Common myeloid progenitor, CD34-positive (primary cell): ENCODE results near the gene PTPN1.
A peak's percentile ranks its signal among the peaks of the same experiment; 100 is the strongest.

Experiments used
- CTCF ChIA-PET: fragments of 350-600 bp; sonication (Branson Sonifier 250); formaldehyde crosslinking; loops from one replicate; lab custom pipeline; 2021; ENCODE audit warnings: antibody characterized with exemption; lab: Charles Lee
- POLR2A ChIA-PET: fragments of 350-600 bp; sonication (Branson Sonifier 250); formaldehyde crosslinking; loops from one replicate; lab custom pipeline; 2021; ENCODE audit warnings: antibody characterized with exemption; lab: Charles Lee
- DNase-seq, 3 donors: peaks; one replicate each; pipeline versions ENCODE4 v3.0.0 to v3.0.0-alpha.2; 2013
- H3K27ac ChIP-seq, 2 experiments: 1 replicate in 1 of 2; 2 replicates in 1 of 2; pipeline ENCODE4 v1.7.0; 2013; ENCODE audit warnings: inconsistent platforms in 2 of 2, low read length in 2 of 2, mild to moderate bottlenecking in 2 of 2, low read depth in 1 of 2, moderate library complexity in 1 of 2; ENCODE audit not compliant: severe bottlenecking in 2 of 2, insufficient read depth in 1 of 2, poor library complexity in 1 of 2
- H3K27me3 ChIP-seq, 5 experiments: replicated peaks in 2 of 5; 1 replicate in 3 of 5; 2 replicates in 2 of 5; pipeline versions ENCODE4 v1.6.1 to v1.7.0; 2013; ENCODE audit warnings: low read length in 4 of 5, mild to moderate bottlenecking in 2 of 5, moderate library complexity in 2 of 5, inconsistent platforms in 1 of 5; ENCODE audit not compliant: insufficient read depth in 5 of 5, control insufficient read depth in 4 of 5
- H3K36me3 ChIP-seq, 4 experiments: 1 replicate in 2 of 4; 2 replicates in 2 of 4; pipeline versions ENCODE4 v1.6.1 to v1.7.0; 2013; ENCODE audit warnings: low read length in 3 of 4, control low read depth in 1 of 4, mild to moderate bottlenecking in 1 of 4; ENCODE audit not compliant: control insufficient read depth in 4 of 4, insufficient read depth in 4 of 4
- H3K4me1 ChIP-seq, 4 experiments: 1 replicate in 3 of 4; 2 replicates in 1 of 4; pipeline versions ENCODE4 v1.6.1 to v1.7.1; 2013; ENCODE audit warnings: low read length in 3 of 4, mild to moderate bottlenecking in 3 of 4, control low read depth in 1 of 4, inconsistent platforms in 1 of 4, moderate library complexity in 1 of 4; ENCODE audit not compliant: control insufficient read depth in 4 of 4, insufficient read depth in 4 of 4; ENCODE audit errors: control extremely low read depth in 1 of 4
- H3K4me3 ChIP-seq, 7 experiments: 1 replicate in 4 of 7; 2 replicates in 3 of 7; pipeline versions ENCODE4 v1.5.1 to v1.7.0; 2013; ENCODE audit warnings: mild to moderate bottlenecking in 7 of 7, low read length in 6 of 7, moderate library complexity in 6 of 7, inconsistent platforms in 2 of 7, low read depth in 2 of 7, control low read depth in 1 of 7; ENCODE audit not compliant: insufficient read depth in 4 of 7, control insufficient read depth in 1 of 7; ENCODE audit errors: extremely low read depth in 1 of 7
- H3K9me3 ChIP-seq, 5 experiments: 1 replicate in 4 of 5; 2 replicates in 1 of 5; pipeline versions ENCODE4 v1.6.1 to v1.7.1; 2013; ENCODE audit warnings: low read length in 4 of 5, mild to moderate bottlenecking in 2 of 5, inconsistent platforms in 1 of 5, low read depth in 1 of 5, moderate library complexity in 1 of 5; ENCODE audit not compliant: control insufficient read depth in 4 of 5, insufficient read depth in 2 of 5; ENCODE audit errors: control extremely low read depth in 1 of 5
- WGBS: methylation state at CpG from one replicate; pipeline ENCODE4 v1.1.5; 2013; ENCODE audit not compliant: insufficient coverage; 5-methylcytosine and 5-hydroxymethylcytosine counted together

PTPN1 gene

DNA sequence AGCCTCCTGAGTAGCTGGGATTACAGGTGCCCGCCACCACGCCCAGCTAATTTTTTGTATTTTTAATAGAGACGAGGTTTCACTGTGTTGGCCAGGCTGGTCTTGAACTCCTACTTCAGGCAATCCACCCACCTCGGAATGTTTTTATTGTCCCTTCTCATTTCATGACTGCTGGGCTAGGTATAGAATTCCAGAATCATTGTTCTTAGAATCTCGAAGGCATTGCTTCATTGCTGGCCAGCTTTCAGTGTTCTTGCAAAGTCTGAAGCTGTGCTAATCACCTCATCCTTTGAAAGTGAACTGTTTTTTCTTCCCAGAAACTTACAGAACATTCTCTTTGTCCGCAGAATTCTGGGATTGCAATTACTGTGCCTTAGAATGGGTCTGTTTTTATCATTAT lies 49.0 kb downstream of the PTPN1 start:
- H3K27me3 ChIP-seq = no peaks in the 10 kb centered on the region
- DNase-seq = no peak
- POLR2A ChIA-PET = no interaction called here
- peaks cover 0 to 5% (median 1%) of the 10 kb centered on the region in 4 experiments for H3K4me1 ChIP-seq
- no peak overlapping the region for H3K27ac ChIP-seq
- WGBS = 100% methylated on average over 3 of the region's 6 CpGs
- H3K36me3 ChIP-seq = peaks cover 5 to 35% (median 25%) of the 10 kb centered on the region in 4 experiments
- CTCF ChIA-PET = interaction anchor here (0.7 to 55.4 kb wide), 6 partner anchors 10 to 47 kb away, joined by 3 to 906 read pairs (median 6); partner anchors contain the start of gene PTPN1
- no peak overlapping the region for H3K4me3 ChIP-seq
- peaks cover 0 to 3% (median 0%) of the 10 kb centered on the region in 5 experiments for H3K9me3 ChIP-seq

DNA sequence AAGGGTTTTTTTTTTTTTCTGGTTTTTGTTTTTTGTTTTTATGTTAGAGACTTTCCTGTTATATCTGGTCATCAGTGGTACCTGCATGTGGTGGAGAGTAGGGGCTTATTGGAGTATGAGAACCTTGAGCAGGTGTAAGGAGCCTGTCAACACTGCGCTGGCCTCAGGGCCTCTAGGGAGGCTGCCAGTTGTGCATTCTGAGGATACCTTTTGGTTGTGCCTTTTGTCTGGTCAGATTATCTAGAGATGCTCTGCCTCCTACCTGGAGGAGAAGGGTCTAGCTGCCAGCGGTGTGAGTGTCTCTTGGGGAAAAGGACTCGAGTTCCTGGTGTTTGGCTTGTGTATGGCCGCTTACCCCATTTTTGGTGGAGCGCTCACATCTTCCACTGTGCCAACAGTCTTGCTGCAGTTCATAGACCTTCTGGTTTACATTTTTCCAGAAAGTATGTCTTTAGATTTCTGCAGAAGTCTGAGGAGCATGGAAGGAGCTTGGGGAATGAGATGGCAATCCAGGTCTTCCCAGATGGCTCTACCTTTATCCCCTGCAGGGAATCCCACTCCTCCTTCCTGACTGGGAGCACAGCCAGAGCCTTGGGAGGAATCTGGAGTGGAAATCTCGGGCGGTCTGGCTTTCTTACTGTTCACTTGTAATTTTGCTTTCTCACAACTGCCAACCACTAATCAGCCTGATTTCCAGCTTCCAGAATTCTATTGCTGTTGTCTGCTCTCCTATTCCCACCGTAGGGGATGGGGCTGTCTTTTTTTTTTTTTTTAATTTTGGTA lies 49.9 kb downstream of the PTPN1 start:
- DNase-seq = no peak
- ChIA-PET CTCF (interaction anchor here (0.7 to 55.4 kb wide), 7 partner anchors 9 to 1213 kb away, joined by 3 to 906 read pairs (median 3); partner anchors contain the start of gene PTPN1), POLR2A (no interaction called here)
- Histone ChIP-seq H3K27me3 (no peaks in the 10 kb centered on the region), H3K36me3 (peaks cover 5 to 42% (median 31%) of the 10 kb centered on the region in 4 experiments), H3K9me3 (peaks cover 0 to 2% (median 0%) of the 10 kb centered on the region in 5 experiments), H3K4me1 (peaks cover 0 to 4% (median 0%) of the 10 kb centered on the region in 4 experiments), H3K4me3 (no peak overlapping the region), H3K27ac (no peak overlapping the region)
- WGBS = 98% methylated on average over 5 of the region's 8 CpGs

- no peak for DNase-seq
- CTCF ChIA-PET = interaction anchor here (0.8 to 55.4 kb wide), 7 partner anchors 9 to 88 kb away, joined by 3 to 906 read pairs (median 6); partner anchors contain the start of gene PTPN1
- Histone ChIP-seq H3K4me1 (peaks cover 0 to 4% (median 0%) of the 10 kb centered on the region in 4 experiments), H3K4me3 (no peak overlapping the region), H3K36me3 (peaks cover 5 to 49% (median 37%) of the 10 kb centered on the region in 4 experiments), H3K27me3 (no peaks in the 10 kb centered on the region), H3K27ac (no peak overlapping the region), H3K9me3 (no peaks in the 10 kb centered on the region)
- 98% methylated on average over 5 of the region's 5 CpGs for WGBS
- POLR2A ChIA-PET = no interaction called here
These were observed 50.7 kb downstream of the PTPN1 start for GRCh38 chr20:50560867-50561266.

GRCh38 chr20:50561379-50562078 lies 51.3 kb downstream of the PTPN1 start:
- no peaks in the 10 kb centered on the region for H3K27me3 ChIP-seq
- peak in 1 of 3 donors; percentile 17 for DNase-seq
- peaks cover 0 to 4% (median 0%) of the 10 kb centered on the region in 4 experiments for H3K4me1 ChIP-seq
- POLR2A ChIA-PET = no interaction called here
- 93% methylated on average over 6 of the region's 17 CpGs for WGBS
- H3K36me3 ChIP-seq = peaks cover 5 to 55% (median 42%) of the 10 kb centered on the region in 4 experiments
- H3K27ac ChIP-seq = no peak overlapping the region
- no peak overlapping the region for H3K4me3 ChIP-seq
- CTCF ChIA-PET = interaction anchor here (1.0 to 55.4 kb wide), 7 partner anchors 8 to 96 kb away, joined by 3 to 906 read pairs (median 6); partner anchors contain the start of gene PTPN1
- H3K9me3 ChIP-seq = no peaks in the 10 kb centered on the region

GRCh38 chr20:50562262-50562701 lies 52.1 kb downstream of the PTPN1 start:
- ChIA-PET CTCF (interaction anchor here (1.0 to 55.4 kb wide), 7 partner anchors 10 to 96 kb away, joined by 3 to 906 read pairs (median 5); partner anchors contain the start of gene PTPN1), POLR2A (no interaction called here)
- Histone ChIP-seq H3K36me3 (peaks cover 5 to 58% (median 46%) of the 10 kb centered on the region in 4 experiments), H3K4me3 (no peak overlapping the region), H3K27me3 (no peaks in the 10 kb centered on the region), H3K27ac (no peak overlapping the region), H3K9me3 (no peaks in the 10 kb centered on the region), H3K4me1 (peaks cover 0 to 4% (median 0%) of the 10 kb centered on the region in 4 experiments)
- no peak for DNase-seq
- 98% methylated on average over 6 of the region's 7 CpGs for WGBS

DNA sequence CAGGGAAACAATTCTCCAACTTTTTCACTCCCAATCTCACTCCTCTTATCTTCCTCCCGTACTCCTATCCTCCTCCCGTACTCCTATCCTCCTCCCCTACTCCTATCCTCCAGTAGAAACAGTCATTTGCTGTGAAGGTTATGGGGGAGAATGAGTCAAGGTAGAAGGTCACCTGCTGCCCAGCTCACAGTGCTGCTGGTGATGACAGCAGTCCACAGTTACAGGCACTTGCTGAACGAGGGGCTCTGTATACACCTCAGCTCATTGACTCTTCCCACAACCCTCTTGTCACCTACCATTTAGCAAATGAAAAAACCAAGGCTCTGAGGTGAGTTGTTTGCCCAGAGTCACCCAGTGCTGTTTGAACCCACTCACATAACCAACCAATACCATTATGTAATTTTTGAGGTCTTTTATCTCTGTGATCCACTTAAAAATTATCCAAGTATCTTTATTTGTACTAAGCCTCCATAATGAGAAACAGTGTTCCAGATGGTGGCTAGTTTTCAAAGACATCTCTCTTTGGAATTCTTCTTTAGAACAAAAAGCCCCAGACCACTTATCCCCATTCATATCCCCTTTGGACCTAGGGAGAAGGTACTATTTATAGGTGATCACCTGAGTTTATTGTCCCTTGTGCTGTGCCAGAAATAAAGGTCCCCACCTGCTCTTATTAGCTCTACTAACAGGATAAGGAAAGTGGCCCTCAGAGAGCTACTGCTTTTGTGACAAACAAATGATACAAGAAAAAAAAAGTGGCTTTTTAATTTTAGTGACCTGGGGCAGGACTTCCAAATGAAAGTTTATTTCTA lies 53.2 kb downstream of the PTPN1 start:
- Histone ChIP-seq H3K27me3 (no peaks in the 10 kb centered on the region), H3K9me3 (no peaks in the 10 kb centered on the region), H3K27ac (no peak overlapping the region), H3K36me3 (peaks cover 5 to 66% (median 53%) of the 10 kb centered on the region in 4 experiments), H3K4me3 (no peak overlapping the region), H3K4me1 (peaks cover 0 to 4% (median 0%) of the 10 kb centered on the region in 4 experiments)
- ChIA-PET CTCF (interaction anchor here (0.5 to 55.4 kb wide), 5 partner anchors 9 to 51 kb away, joined by 3 to 906 read pairs (median 5); partner anchors contain the start of gene PTPN1), POLR2A (no interaction called here)
- no peak for DNase-seq
- 80% methylated on average over 1 of the region's 3 CpGs for WGBS
